Activated T-cell treated with anti-CD3 and anti-CD28 coated beads, Interleukin-2, amount 50 U/mL, for 4 hours (primary cell): ENCODE measurements around the gene NOP53. TPM values are rescaled to one million over a fixed set of nuclear protein-coding genes. Genes with fewer than 3 reads are reported as not detected.

Experiments
- total RNA-seq, 3 donors: library from RNA; stranded (reverse); gene quantifications; one replicate each; pipeline ENCODE4 v1.2.1, GENCODE V29; 2021

The NOP53 gene
- total RNA-seq, 3 donors from 2014 or later, result 260 to 295 (median 277) TPM

Other genes with a start within 250 kb of the NOP53 start
- gene NAPA, start 230.5 kb upstream of the NOP53 start, total RNA-seq, result 100 to 1,000 TPM in 2 of 3 donors, 10 to 100 TPM in 1; 94.5 to 106 (median 106) TPM
- under 1 TPM; 0.11 to 0.22 (median 0.13) TPM for gene ZNF541, start 172.4 kb upstream of the NOP53 start, total RNA-seq
- gene BICRA, start 136.4 kb upstream of the NOP53 start, total RNA-seq, result 10 to 100 TPM; 11.8 to 16.3 (median 11.9) TPM
- under 1 TPM; 0.26 to 0.66 (median 0.43) TPM for gene EHD2, start 32.1 kb upstream of the NOP53 start, total RNA-seq
- 10 to 100 TPM; 57.7 to 68.0 (median 62.5) TPM for gene SELENOW, start 33.2 kb downstream of the NOP53 start, total RNA-seq
- gene TPRX1, start 59.0 kb downstream of the NOP53 start, total RNA-seq, result not detected
- gene CRX, start 76.4 kb downstream of the NOP53 start, total RNA-seq, result not detected
- gene TPRX2, start 113.7 kb downstream of the NOP53 start, total RNA-seq, result not detected
- gene SULT2A1, start 140.8 kb downstream of the NOP53 start, total RNA-seq, result under 1 TPM; 0.10 to 0.16 (median 0.11) TPM
- gene BSPH1, start 246.6 kb downstream of the NOP53 start, total RNA-seq, result not detected
- gene ELSPBP1, start 249.1 kb downstream of the NOP53 start, total RNA-seq, result not detected